B cell (primary cell): ENCODE data around the gene TCHHL1. TPM values are rescaled to one million over a fixed set of nuclear protein-coding genes. Genes with fewer than 3 reads are reported as not detected.

ENCODE experiments used
- ATAC-seq: fragments of 200-7000 bp; cut with Tn5 transposase; one replicate; pipeline ENCODE4 v1.10.0; 2021; ENCODE audit warnings: low read depth, mild to moderate bottlenecking, moderate number of reproducible peaks, moderate library complexity
- CTCF ChIA-PET: fragments of 350-600 bp; sonication (Branson Sonifier 250); formaldehyde crosslinking; loops from one replicate; lab custom pipeline; 2021; ENCODE audit warnings: antibody characterized with exemption, inconsistent platforms; lab: Charles Lee
- POLR2A ChIA-PET: fragments of 350-600 bp; sonication (Branson Sonifier 250); formaldehyde crosslinking; loops from one replicate; lab custom pipeline; 2021; ENCODE audit warnings: antibody characterized with exemption; lab: Charles Lee
- DNase-seq: peaks from one replicate; pipeline ENCODE4 v3.0.0; 2013
- H2AFZ ChIP-seq: 2 replicates; pipeline ENCODE4 v1.6.1; 2012; ENCODE audit warnings: mild to moderate bottlenecking, low read depth, low read length; ENCODE audit not compliant: insufficient read depth, poor library complexity, severe bottlenecking
- H3K27ac ChIP-seq, 2 donors: 1 replicate in 1 of 2; 2 replicates in 1 of 2; pipeline ENCODE4 v1.5.1; 2012 to 2013; ENCODE audit warnings: low read length in 2 of 2, mild to moderate bottlenecking in 2 of 2, moderate library complexity in 1 of 2
- H3K27me3 ChIP-seq, 4 experiments: fragments of 200-600 bp in 1 of 4; sonication (generic) in 1 of 4; replicated peaks in 1 of 4; 1 replicate in 2 of 4; 2 replicates in 2 of 4; pipeline versions ENCODE4 v1.6.1 to v1.7.0; 2013 to 2016; ENCODE audit warnings: low read length in 3 of 4, mild to moderate bottlenecking in 2 of 4, mixed read lengths in 1 of 4, moderate library complexity in 1 of 4; ENCODE audit not compliant: insufficient read depth in 4 of 4, control insufficient read depth in 3 of 4; ENCODE audit errors: control extremely low read depth in 1 of 4
- H3K36me3 ChIP-seq, 2 experiments: replicated peaks in 1 of 2; 1 replicate in 1 of 2; 2 replicates in 1 of 2; pipeline versions ENCODE4 v1.6.1 to v1.7.1; 2013; ENCODE audit warnings: low read length in 1 of 2; ENCODE audit not compliant: insufficient read depth in 2 of 2, control insufficient read depth in 1 of 2; ENCODE audit errors: control extremely low read depth in 1 of 2, extremely low read depth in 1 of 2
- H3K4me1 ChIP-seq, 2 donors: fragments of 200-600 bp in 1 of 2; sonication (generic) in 1 of 2; 1 replicate in 1 of 2; 2 replicates in 1 of 2; pipeline versions ENCODE4 v1.5.1 to v1.6.1; 2013 to 2017; ENCODE audit warnings: low read length in 2 of 2; ENCODE audit not compliant: control insufficient read depth in 2 of 2, insufficient read depth in 2 of 2
- H3K4me2 ChIP-seq: replicated peaks from 2 replicates; pipeline ENCODE3; 2012; ENCODE audit warnings: mild to moderate bottlenecking, low read depth, low read length; ENCODE audit not compliant: poor library complexity, severe bottlenecking
- H3K4me3 ChIP-seq, 5 experiments: fragments of 200-600 bp in 1 of 5; sonication (generic) in 1 of 5; 1 replicate in 3 of 5; 2 replicates in 2 of 5; pipeline versions ENCODE4 v1.5.1 to v1.7.0; 2011 to 2016; ENCODE audit warnings: low read length in 4 of 5, mild to moderate bottlenecking in 4 of 5, low read depth in 2 of 5, control low read depth in 1 of 5, moderate library complexity in 1 of 5; ENCODE audit not compliant: insufficient read depth in 1 of 5; ENCODE audit errors: control extremely low read depth in 1 of 5, extremely low read depth in 1 of 5
- H3K79me2 ChIP-seq: fragments of 200-600 bp; sonication (generic); one replicate; pipeline ENCODE4 v1.6.0; 2016; ENCODE audit warnings: low read length; ENCODE audit not compliant: control insufficient read depth, insufficient read depth
- H3K9ac ChIP-seq: fragments of 200-600 bp; sonication (generic); 2 replicates; pipeline ENCODE4 v1.6.1; 2017; ENCODE audit warnings: mild to moderate bottlenecking, low read length, moderate library complexity
- H3K9me3 ChIP-seq, 3 donors: one replicate each; pipeline versions ENCODE4 v1.6.1 to v1.7.1; 2013; ENCODE audit warnings: low read length in 2 of 3; ENCODE audit not compliant: control insufficient read depth in 2 of 3, insufficient read depth in 1 of 3; ENCODE audit errors: control extremely low read depth in 1 of 3
- H4K20me1 ChIP-seq: 2 replicates; pipeline ENCODE4 v1.6.0; 2012; ENCODE audit warnings: mild to moderate bottlenecking, low read length; ENCODE audit not compliant: insufficient read depth, control insufficient read depth, poor library complexity, severe bottlenecking
- H3K27ac Mint-ChIP-seq: one replicate; pipeline ENCODE4 v1.8.0; 2021; ENCODE audit warnings: mixed read lengths
- H3K27me3 Mint-ChIP-seq: one replicate; pipeline ENCODE4 v1.8.0; 2021; ENCODE audit warnings: mixed read lengths
- H3K4me1 Mint-ChIP-seq: one replicate; pipeline ENCODE4 v1.8.0; 2021; ENCODE audit warnings: mixed read lengths
- H3K4me3 Mint-ChIP-seq: one replicate; pipeline ENCODE4 v1.8.0; 2021; ENCODE audit warnings: mixed read lengths
- H3K9me3 Mint-ChIP-seq: one replicate; pipeline ENCODE4 v1.8.0; 2022; ENCODE audit warnings: mixed read lengths; ENCODE audit not compliant: insufficient read depth
- EZH2 ChIP-seq: IDR thresholded peaks from 2 replicates; pipeline ENCODE4 v1.6.1; 2012; ENCODE audit warnings: borderline replicate concordance, low read depth, mild to moderate bottlenecking, moderate library complexity, low read length; ENCODE audit not compliant: insufficient read depth, poor library complexity, severe bottlenecking
- WGBS: methylation state at CpG from one replicate; pipeline ENCODE4 v1.1.5; 2013; ENCODE audit warnings: missing lambda C conversion rate; ENCODE audit not compliant: insufficient coverage; 5-methylcytosine and 5-hydroxymethylcytosine counted together
- intact Hi-C: fragments of 100-400 bp; cut with micrococcal nuclease; formaldehyde crosslinking; loops from one replicate; pipeline ENCODE4 v1.10.0; 2022
- polyA plus RNA-seq: library from polyadenylated mRNA; depleted of rRNA; stranded (reverse); fragments of >200 nt; gene quantifications from 2 replicates; pipeline ENCODE4 v1.2.3, GENCODE V29; 2012
- total RNA-seq, 2 donors: library from RNA; stranded (reverse); fragments of 120-200 nt in 1 of 2; gene quantifications; 1 replicate in 1 of 2; 2 replicates in 1 of 2; pipeline versions ENCODE4 v1.2.3 to v1.2.4, GENCODE V29; 2013 to 2022
- TF ChIP-seq, protein P1 (sequence below): fragments of 200-600 bp; IDR thresholded peaks from one replicate; pipeline ENCODE4 v1.8.0; 2022; ENCODE audit warnings: antibody characterized with exemption, mild to moderate bottlenecking

TCHHL1 gene
- total and polyA plus RNA-seq, 2 donors (not counting 1 experiment from before 2014, with no cell fraction given), result not detected

DNA sequence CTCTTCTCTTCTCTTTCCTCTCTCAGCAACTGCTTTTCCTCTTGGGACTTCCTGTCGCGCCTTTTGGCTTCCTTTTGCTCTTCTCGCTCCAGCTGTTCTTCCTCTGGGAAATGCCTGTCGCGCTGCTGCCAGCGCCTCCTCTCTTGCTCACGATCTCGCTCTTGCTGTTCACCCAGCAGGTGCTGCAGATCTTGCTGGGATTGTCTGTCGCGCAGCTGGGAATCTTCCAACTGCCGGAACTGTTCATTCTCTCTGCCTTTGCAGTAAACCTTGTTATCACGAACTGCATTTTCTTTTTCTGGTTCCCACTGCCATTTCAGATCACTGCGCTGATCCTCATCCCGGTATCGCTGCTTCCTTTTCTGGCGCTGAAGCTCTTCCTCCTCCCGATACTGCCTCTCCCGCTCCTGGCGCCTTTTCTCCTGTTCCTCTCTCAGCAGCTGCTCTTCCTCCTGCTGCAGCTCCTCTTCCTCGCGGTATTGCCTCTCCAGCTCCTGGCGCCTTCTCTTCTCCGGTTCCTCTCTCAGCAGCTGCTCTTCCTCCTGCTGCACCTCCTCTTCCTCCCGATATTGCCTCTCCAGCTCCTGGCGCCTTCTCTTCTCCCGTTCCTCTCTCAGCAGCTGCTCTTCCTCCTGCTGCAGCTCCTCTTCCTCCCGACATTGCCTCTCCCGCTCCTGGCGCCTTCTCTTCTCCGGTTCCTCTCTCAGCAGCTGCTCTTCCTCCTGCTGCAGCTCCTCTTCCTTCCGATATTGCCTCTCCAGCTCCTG is 20.6 kb upstream of the TCHHL1 start:
- 18% methylated on average over 31 of the region's 31 CpGs for WGBS
- POLR2A ChIA-PET, result no interaction called here
- DNase-seq, result peak; percentile 33

DNA sequence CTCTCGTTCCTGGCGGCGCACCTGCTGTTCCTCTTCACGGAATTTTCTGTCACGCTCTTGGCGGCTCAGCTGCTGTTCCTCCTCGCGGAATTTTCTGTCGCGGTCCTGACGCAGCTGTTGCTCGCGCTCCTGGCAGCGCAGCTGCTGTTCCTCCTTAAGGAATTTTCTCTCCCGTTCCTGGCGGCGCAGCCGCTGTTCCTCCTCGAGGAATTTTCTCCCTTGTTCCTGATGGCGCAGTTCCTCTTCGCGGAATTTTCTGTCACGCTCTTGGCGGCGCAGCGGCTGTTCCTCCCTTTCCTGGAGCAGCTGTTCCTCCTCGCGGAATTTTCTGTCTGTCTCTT is 20.0 kb upstream of the TCHHL1 start:
- no peak overlapping the region for H3K9ac ChIP-seq
- Mint-ChIP-seq H3K27me3 (peaks cover 14% of the 10 kb centered on the region), H3K27ac (no peak overlapping the region), H3K4me3 (no peak overlapping the region), H3K9me3 (no peaks in the 10 kb centered on the region), H3K4me1 (peaks cover 6% of the 10 kb centered on the region)
- H3K27ac ChIP-seq, result no peak overlapping the region
- H4K20me1 ChIP-seq, result no peaks in the 10 kb centered on the region
- H3K79me2 ChIP-seq, result no peaks in the 10 kb centered on the region
- intact Hi-C loops, result no loop called here
- H3K27me3 ChIP-seq, result peaks cover 0 to 69% (median 60%) of the 10 kb centered on the region in 4 experiments
- peaks cover 0 to 40% (median 0%) of the 10 kb centered on the region in 3 donors for H3K9me3 ChIP-seq
- H3K4me1 ChIP-seq, result peaks cover 46 to 57% of the 10 kb centered on the region in 2 donors
- H3K4me2 ChIP-seq, result no peak overlapping the region
- no peak for ATAC-seq
- H2AFZ ChIP-seq, result no peak overlapping the region
- WGBS, result 24% methylated on average over 28 of the region's 28 CpGs
- no peak overlapping the region for H3K4me3 ChIP-seq
- no peaks in the 10 kb centered on the region for H3K36me3 ChIP-seq
- ChIA-PET CTCF (interaction anchor here (0.9 kb wide), 1 partner anchor 9 kb away, joined by 3 read pairs; no protein-coding TSS in a partner anchor), POLR2A (no interaction called here)
- DNase-seq, result no peak
- TF ChIP-seq, protein P1, sequence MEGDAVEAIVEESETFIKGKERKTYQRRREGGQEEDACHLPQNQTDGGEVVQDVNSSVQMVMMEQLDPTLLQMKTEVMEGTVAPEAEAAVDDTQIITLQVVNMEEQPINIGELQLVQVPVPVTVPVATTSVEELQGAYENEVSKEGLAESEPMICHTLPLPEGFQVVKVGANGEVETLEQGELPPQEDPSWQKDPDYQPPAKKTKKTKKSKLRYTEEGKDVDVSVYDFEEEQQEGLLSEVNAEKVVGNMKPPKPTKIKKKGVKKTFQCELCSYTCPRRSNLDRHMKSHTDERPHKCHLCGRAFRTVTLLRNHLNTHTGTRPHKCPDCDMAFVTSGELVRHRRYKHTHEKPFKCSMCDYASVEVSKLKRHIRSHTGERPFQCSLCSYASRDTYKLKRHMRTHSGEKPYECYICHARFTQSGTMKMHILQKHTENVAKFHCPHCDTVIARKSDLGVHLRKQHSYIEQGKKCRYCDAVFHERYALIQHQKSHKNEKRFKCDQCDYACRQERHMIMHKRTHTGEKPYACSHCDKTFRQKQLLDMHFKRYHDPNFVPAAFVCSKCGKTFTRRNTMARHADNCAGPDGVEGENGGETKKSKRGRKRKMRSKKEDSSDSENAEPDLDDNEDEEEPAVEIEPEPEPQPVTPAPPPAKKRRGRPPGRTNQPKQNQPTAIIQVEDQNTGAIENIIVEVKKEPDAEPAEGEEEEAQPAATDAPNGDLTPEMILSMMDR, result no peak
- TF ChIP-seq EZH2, result no peak

More for the DNA sequence above, 20.6 kb upstream of the TCHHL1 start:
- no peak overlapping the region for H3K27ac Mint-ChIP-seq
- H3K27me3 Mint-ChIP-seq, result peaks cover 16% of the 10 kb centered on the region
- no peak overlapping the region for H3K9ac ChIP-seq
- ATAC-seq, result no peak
- H3K27ac ChIP-seq, result no peak overlapping the region
- H4K20me1 ChIP-seq, result no peaks in the 10 kb centered on the region
- TF ChIP-seq, protein P1, result no peak
- no peak for TF ChIP-seq EZH2
- peaks cover 0 to 40% (median 0%) of the 10 kb centered on the region in 3 donors for H3K9me3 ChIP-seq
- peak overlapping the region; percentile 78 for H2AFZ ChIP-seq
- no peaks in the 10 kb centered on the region for H3K9me3 Mint-ChIP-seq
- H3K36me3 ChIP-seq, result no peaks in the 10 kb centered on the region
- intact Hi-C loops, result no loop called here
- H3K4me1 ChIP-seq, result peaks cover 46 to 57% of the 10 kb centered on the region in 2 donors
- H3K27me3 ChIP-seq, result peaks cover 0 to 72% (median 65%) of the 10 kb centered on the region in 4 experiments
- no peaks in the 10 kb centered on the region for H3K79me2 ChIP-seq
- peaks cover 6% of the 10 kb centered on the region for H3K4me1 Mint-ChIP-seq
- H3K4me3 Mint-ChIP-seq, result no peak overlapping the region
- CTCF ChIA-PET, result interaction anchor here (0.7 to 0.9 kb wide), 2 partner anchors 8 to 77 kb away, joined by 3 to 4 read pairs; no protein-coding TSS in a partner anchor
- H3K4me3 ChIP-seq, result peak overlapping the region in 1 of 5 experiments; percentile 58
- H3K4me2 ChIP-seq, result peak overlapping the region; percentile 85
